Left ventricle myocardium inferior (tissue), 1 donor: ENCODE data around the gene SMPD2. TPM values are rescaled to one million over a fixed set of nuclear protein-coding genes. Genes with fewer than 3 reads are reported as not detected.

ENCODE experiments used
- DNase-seq: peaks from one replicate; pipeline ENCODE4 v3.0.0-alpha.2; 2020
- H3K27ac ChIP-seq: fragments of 200-600 bp; replicated peaks from 2 replicates; pipeline ENCODE4 v1.8.0; 2021
- H3K27me3 ChIP-seq: fragments of 200-600 bp; 2 replicates; pipeline ENCODE4 v1.8.0; 2021; ENCODE audit warnings: low read depth
- H3K36me3 ChIP-seq: fragments of 200-600 bp; 2 replicates; pipeline ENCODE4 v1.8.0; 2021
- H3K4me1 ChIP-seq: fragments of 200-600 bp; 2 replicates; pipeline ENCODE4 v1.8.0; 2021
- H3K4me3 ChIP-seq: fragments of 200-600 bp; 2 replicates; pipeline ENCODE4 v1.8.0; 2021; ENCODE audit warnings: mild to moderate bottlenecking, moderate library complexity
- H3K9me3 ChIP-seq: fragments of 200-600 bp; replicated peaks from 2 replicates; pipeline ENCODE4 v1.8.0; 2021
- CTCF ChIP-seq: fragments of 200-600 bp; IDR thresholded peaks from 2 replicates; pipeline ENCODE4 v1.8.0; 2021; ENCODE audit warnings: antibody characterized with exemption, mild to moderate bottlenecking, borderline replicate concordance
- intact Hi-C: fragments of 100-400 bp; cut with micrococcal nuclease; formaldehyde crosslinking; loops from one replicate; pipeline ENCODE4 v1.11.0; 2022
- total RNA-seq: library from RNA; stranded (reverse); fragmentation: NEBNext Ultra II Directional; extraction: Animal tissue kit (Norgen Biotek cat#: 25700); gene quantifications from one replicate; pipeline ENCODE4 v1.2.1, GENCODE V29; 2021
- donor health status: DM: no; HTN: yes; CAD: no; lungs with severe emphysema.

Gene SMPD2
- total RNA-seq, 1 donor from 2014 or later: 3.5 TPM

GRCh38 chr6:109488001-109488400 is 47.5 kb downstream of the SMPD2 start:
- Histone ChIP-seq H3K27ac (no peak overlapping the region), H3K36me3 (no peaks in the 10 kb centered on the region), H3K4me1 (peaks cover 6% of the 10 kb centered on the region), H3K9me3 (no peaks in the 10 kb centered on the region), H3K27me3 (no peaks in the 10 kb centered on the region), H3K4me3 (no peak overlapping the region)
- TF ChIP-seq CTCF: no peak
- intact Hi-C loops: no loop called here
- DNase-seq: no peak

GRCh38 chr6:109490713-109491112 is 50.2 kb downstream of the SMPD2 start:
- H3K4me3 ChIP-seq: no peak overlapping the region
- intact Hi-C loops: no loop called here
- H3K9me3 ChIP-seq: no peaks in the 10 kb centered on the region
- no peaks in the 10 kb centered on the region for H3K4me1 ChIP-seq
- no peak overlapping the region for H3K27ac ChIP-seq
- DNase-seq: no peak
- H3K27me3 ChIP-seq: no peaks in the 10 kb centered on the region
- H3K36me3 ChIP-seq: no peaks in the 10 kb centered on the region
- TF ChIP-seq CTCF: no peak

DNA sequence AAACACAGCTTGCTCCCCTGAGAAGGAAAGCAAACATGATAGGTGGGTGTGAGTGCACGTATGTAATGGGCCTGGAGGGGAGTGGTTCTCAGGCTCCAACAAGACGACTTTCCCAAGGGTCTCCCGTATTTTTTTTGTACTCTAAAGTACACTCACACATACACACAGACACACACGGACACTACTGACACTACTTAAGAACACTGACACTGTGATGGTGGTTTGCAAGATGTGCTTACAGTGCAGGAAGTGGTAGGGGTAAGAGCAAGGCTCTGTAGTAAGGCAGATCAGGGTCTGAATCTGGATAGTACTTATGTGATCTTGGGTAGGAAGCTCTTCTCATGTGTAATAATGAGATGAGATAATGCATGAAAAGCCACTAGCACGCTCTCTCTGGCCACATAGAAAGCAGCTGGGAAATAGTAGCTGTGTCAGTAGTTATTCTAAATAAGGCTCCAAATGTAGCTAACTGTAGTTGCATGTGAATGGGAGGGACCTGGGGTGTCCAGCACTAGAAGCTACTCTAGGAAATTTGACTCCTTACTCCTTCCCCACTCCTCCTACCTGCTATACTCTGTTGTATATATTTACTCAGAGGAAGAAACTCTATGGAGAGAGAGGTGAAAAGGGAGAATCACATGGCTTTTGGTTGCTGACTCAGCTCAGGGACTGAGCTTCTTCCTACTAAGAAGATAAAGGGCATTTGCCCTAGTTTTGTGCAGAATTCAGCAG is 50.8 kb downstream of the SMPD2 start:
- no peak overlapping the region for H3K27ac ChIP-seq
- intact Hi-C loops: no loop called here
- H3K4me1 ChIP-seq: no peaks in the 10 kb centered on the region
- no peak for TF ChIP-seq CTCF
- no peaks in the 10 kb centered on the region for H3K27me3 ChIP-seq
- no peak for DNase-seq
- no peaks in the 10 kb centered on the region for H3K9me3 ChIP-seq
- no peaks in the 10 kb centered on the region for H3K36me3 ChIP-seq
- H3K4me3 ChIP-seq: no peak overlapping the region

Other genes starting within 250 kb of the SMPD2 start
- 93.3 TPM for gene CD164, start 58.3 kb upstream of the SMPD2 start, total RNA-seq
- gene PPIL6, start 96 bp upstream of the SMPD2 start, total RNA-seq: 3.9 TPM
- 5.6 TPM for gene MICAL1, start 15.0 kb downstream of the SMPD2 start, total RNA-seq
- 2.6 TPM for gene ZBTB24, start 42.5 kb downstream of the SMPD2 start, total RNA-seq